GM12873 (cell line): ENCODE measurements around the gene IL1RAPL2.
A peak's percentile ranks its signal among the peaks of the same experiment; 100 is the strongest.

Source experiments
- CTCF ChIP-seq: IDR thresholded peaks from 2 replicates; pipeline ENCODE4 v1.5.1; 2012; ENCODE audit warnings: low read depth, mild to moderate bottlenecking, moderate library complexity, low read length, control low read depth; ENCODE audit not compliant: insufficient read depth; ENCODE audit errors: missing control alignments

Gene IL1RAPL2

DNA sequence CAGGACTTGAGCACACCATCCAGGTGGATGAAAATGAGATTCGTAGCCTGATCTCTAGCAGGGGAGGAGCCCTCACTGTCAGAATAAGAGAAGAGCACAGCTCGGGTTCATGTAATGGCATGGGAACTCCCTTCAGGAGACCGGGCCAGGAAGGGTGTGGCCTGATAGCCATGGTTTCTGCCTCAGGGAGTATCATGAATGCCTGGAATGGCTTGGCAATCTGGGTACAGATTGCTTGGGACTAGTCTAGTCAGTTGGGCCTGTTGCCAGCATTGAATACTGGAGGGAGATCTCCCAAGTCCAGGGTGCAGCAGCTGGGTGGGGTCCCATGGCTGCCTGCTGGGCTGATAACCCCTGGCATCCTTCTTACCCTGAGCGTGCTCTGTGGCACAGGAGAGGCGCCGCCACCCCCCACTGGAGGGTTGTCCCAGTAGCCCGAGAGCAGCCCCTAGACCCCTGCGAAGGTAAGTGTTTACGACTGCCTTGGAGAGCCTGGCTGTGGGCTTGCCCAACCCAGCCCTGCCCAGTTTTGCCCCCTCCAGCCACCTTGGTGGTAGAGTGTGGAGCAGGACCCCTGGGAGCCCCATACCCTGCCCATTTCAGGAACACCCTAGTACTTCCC lies 355.7 kb downstream of the IL1RAPL2 start:
- TF ChIP-seq CTCF: no peak

DNA sequence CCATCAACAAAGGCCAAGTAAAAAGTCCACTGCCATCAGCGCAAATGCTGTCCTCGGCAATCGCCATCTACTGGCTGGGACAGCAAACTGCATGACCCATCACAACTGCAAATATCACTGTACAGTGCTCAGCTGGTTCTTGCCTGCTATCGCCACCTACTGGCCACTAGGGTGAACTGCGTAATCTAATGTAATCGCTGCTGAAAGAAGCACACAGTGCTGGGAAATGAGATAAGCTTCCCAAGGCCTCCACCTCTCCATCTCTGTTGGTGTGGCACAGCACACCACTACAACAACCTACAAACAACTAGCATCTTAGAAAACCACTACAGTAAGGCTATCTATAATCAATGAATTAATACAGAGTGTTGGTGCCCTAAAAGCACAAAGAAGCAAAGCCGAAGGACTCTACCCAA lies 356.2 kb downstream of the IL1RAPL2 start:
- TF ChIP-seq CTCF: peak; percentile 100

DNA sequence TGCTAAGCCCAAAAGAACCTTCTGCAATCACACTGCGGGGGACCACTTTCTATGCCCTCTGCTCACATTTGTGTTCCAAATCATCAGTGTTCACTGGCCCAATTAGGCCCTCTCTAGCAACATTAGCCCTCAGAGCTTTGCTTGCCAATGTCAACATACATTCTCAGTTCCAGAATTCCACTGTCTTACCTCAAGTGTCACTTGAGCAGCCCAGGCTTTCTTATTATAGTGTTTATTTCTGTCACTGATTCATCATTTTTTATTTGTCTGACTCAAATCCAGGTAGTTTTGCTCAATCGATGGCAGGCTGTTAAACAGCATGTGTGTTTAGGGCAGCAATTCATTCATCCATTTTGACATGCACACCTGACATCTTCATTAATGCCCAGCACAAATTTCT lies 363.3 kb downstream of the IL1RAPL2 start:
- TF ChIP-seq CTCF: no peak

GRCh38 chrX:104935581-104935980 lies 369.6 kb downstream of the IL1RAPL2 start:
- no peak for TF ChIP-seq CTCF

- TF ChIP-seq CTCF: no peak
Measured at GRCh38 chrX:104953251-104953650, 387.3 kb downstream of the IL1RAPL2 start.

DNA sequence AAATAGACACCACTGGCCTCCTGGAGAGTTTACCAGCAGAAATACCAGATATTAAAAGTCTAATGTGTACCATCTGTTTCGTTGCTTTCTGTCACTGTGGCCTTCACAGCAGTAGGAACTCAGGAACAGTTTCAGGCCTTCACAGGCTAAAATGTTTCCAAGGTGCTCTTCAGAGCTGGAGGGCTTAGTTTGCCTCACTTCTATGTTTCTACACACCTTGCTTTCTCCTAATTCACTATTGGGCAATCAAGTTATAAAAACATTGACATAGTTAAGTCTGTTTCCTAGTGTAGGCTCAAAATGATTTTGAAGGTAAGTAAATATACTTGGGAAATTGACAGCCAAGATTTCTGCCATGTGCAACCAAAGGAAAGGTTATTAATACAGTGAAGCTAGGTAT lies 395.9 kb downstream of the IL1RAPL2 start:
- TF ChIP-seq CTCF: no peak

DNA sequence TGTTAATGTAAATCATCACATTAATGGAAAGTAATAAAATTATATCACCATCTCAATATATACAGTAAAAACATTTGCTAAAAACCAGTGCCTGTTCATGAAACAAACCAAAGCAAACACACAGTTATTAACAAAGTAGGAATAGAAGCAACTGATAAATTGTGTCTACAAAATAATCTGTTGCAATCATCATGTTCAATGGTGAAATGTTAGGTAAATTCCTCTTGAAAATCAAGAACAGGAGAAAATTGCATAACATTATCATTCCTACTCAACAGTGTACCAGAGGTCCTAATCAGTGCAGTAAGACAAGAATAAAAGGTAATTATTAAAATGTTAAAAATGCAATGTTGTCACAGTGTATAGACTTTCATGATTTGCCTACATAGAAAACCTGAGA lies 402.2 kb downstream of the IL1RAPL2 start:
- TF ChIP-seq CTCF: no peak
